K562 (cell line): ENCODE measurements around the gene ZNF692. TPM values are rescaled to one million over a fixed set of nuclear protein-coding genes. Genes with fewer than 3 reads are reported as not detected.

ENCODE experiments used
- BHLHE40 ChIP-seq: IDR thresholded peaks from 2 replicates; pipeline ENCODE4 v1.6.1; 2011; ENCODE audit warnings: low read length, improper control_type of control experiment
- BRF2 ChIP-seq: IDR thresholded peaks from 3 replicates; pipeline ENCODE4 v1.6.1; 2011; ENCODE audit warnings: borderline replicate concordance, mild to moderate bottlenecking; ENCODE audit not compliant: insufficient read length, insufficient read depth
- CEBPB ChIP-seq: fragments of 450-650 bp; IDR thresholded peaks from 2 replicates; pipeline ENCODE4 v1.6.1; 2016; ENCODE audit warnings: missing genetic modification characterization, missing compliant biosample characterization
- CTBP1 ChIP-seq: fragments of 450-650 bp; IDR thresholded peaks from 2 replicates; pipeline ENCODE4 v1.6.1; 2016; ENCODE audit warnings: borderline replicate concordance
- DIDO1 ChIP-seq: fragments of 450-650 bp; IDR thresholded peaks from 2 replicates; pipeline ENCODE4 v1.6.1; 2016; ENCODE audit warnings: low read depth, missing biosample characterization, missing genetic modification characterization
- EP400 ChIP-seq: fragments of 450-650 bp; IDR thresholded peaks from 2 replicates; pipeline ENCODE4 v1.6.1; 2017; ENCODE audit warnings: antibody characterized with exemption, mild to moderate bottlenecking, moderate library complexity
- FIP1L1 ChIP-seq: fragments of 200-400 bp; formaldehyde crosslinking; IDR thresholded peaks from 2 replicates; pipeline ENCODE4 v1.6.1; 2018; ENCODE audit warnings: mild to moderate bottlenecking, low read depth, low read length; ENCODE audit not compliant: poor library complexity, severe bottlenecking
- ILK ChIP-seq: fragments of 450-650 bp; IDR thresholded peaks from 2 replicates; pipeline ENCODE4 v1.6.1; 2016; ENCODE audit warnings: missing genetic modification characterization, low read depth, mild to moderate bottlenecking, missing compliant biosample characterization, moderate library complexity, borderline replicate concordance
- KDM1A ChIP-seq, 2 experiments: fragments of 450-650 bp; IDR thresholded peaks; 2 replicates each; pipeline ENCODE4 v1.6.1; 2016; ENCODE audit warnings: mild to moderate bottlenecking in 2 of 2
- LARP7 ChIP-seq: fragments of 450-650 bp; IDR thresholded peaks from 2 replicates; pipeline ENCODE4 v1.6.1; 2016
- NCOA1 ChIP-seq: fragments of 450-650 bp; IDR thresholded peaks from 2 replicates; pipeline ENCODE4 v1.6.1; 2016; ENCODE audit warnings: low read depth
- NFIC ChIP-seq: fragments of 450-650 bp; IDR thresholded peaks from 2 replicates; pipeline ENCODE4 v1.6.1; 2017; ENCODE audit warnings: mild to moderate bottlenecking, inconsistent platforms
- NUFIP1 ChIP-seq: fragments of 450-650 bp; IDR thresholded peaks from 2 replicates; pipeline ENCODE4 v1.6.1; 2018; ENCODE audit not compliant: partially characterized antibody
- PHF8 ChIP-seq: fragments of 200-600 bp; sonication (generic); IDR thresholded peaks from 2 replicates; pipeline ENCODE4 v1.6.1; 2012; ENCODE audit warnings: mixed run types, mild to moderate bottlenecking, inconsistent platforms, low read length, moderate library complexity, borderline replicate concordance
- POLR2B ChIP-seq: fragments of 450-650 bp; IDR thresholded peaks from 2 replicates; pipeline ENCODE4 v1.6.1; 2018; ENCODE audit warnings: low read depth; ENCODE audit not compliant: partially characterized antibody
- SIN3A ChIP-seq, 2 experiments: fragments of 150-350 bp in 1 of 2; IDR thresholded peaks; 2 replicates each; pipeline ENCODE4 v1.6.1; 2011 to 2016; ENCODE audit warnings: borderline replicate concordance in 2 of 2, low read depth in 2 of 2, low read length in 2 of 2, mild to moderate bottlenecking in 2 of 2, moderate library complexity in 2 of 2; ENCODE audit not compliant: control insufficient read depth in 1 of 2
- SIN3B ChIP-seq: fragments of 450-650 bp; IDR thresholded peaks from 2 replicates; pipeline ENCODE4 v1.6.1; 2017; ENCODE audit warnings: low read depth, mild to moderate bottlenecking, moderate library complexity
- TBL1XR1 ChIP-seq, 2 experiments: IDR thresholded peaks; 2 replicates each; pipeline ENCODE4 v1.6.1; 2012; ENCODE audit warnings: improper control_type of control experiment in 2 of 2, low read length in 2 of 2, mild to moderate bottlenecking in 1 of 2
- ZBTB26 ChIP-seq: fragments of 450-650 bp; formaldehyde crosslinking; IDR thresholded peaks from 2 replicates; pipeline ENCODE4 v1.4.0; 2022; ENCODE audit warnings: missing genetic modification characterization
- ZNF3 ChIP-seq: fragments of 250-450 bp; sonication (Bioruptor Pico); IDR thresholded peaks from 2 replicates; pipeline ENCODE4 v1.5.0; 2021; ENCODE audit warnings: mild to moderate bottlenecking, moderate library complexity
- ZNF444 ChIP-seq: fragments of 250-450 bp; sonication (Bioruptor Pico); IDR thresholded peaks from 2 replicates; pipeline ENCODE4 v1.4.0; 2020; ENCODE audit warnings: mild to moderate bottlenecking, moderate library complexity
- polyA plus RNA-seq, 8 experiments: library from polyadenylated mRNA; depleted of rRNA in 4 of 8; stranded (reverse) in 5 of 8; unstranded in 3 of 8; fragments of >200 nt; fragmentation: Nextera tagmentation in 2 of 8; fragmentation: Illumina TruSeq in 1 of 8; extraction: Ambion mirVana in 2 of 8; extraction: Trizol in 1 of 8; gene quantifications; 2 replicates each; pipeline versions ENCODE4 v1.2.1 to v1.2.3, GENCODE V29; 2011 to 2014; ENCODE audit warnings: inconsistent platforms in 1 of 8, missing spikeins in 1 of 8
- total RNA-seq, 7 experiments: library from RNA; depleted of rRNA in 6 of 7; stranded (reverse); fragments of >200 nt in 6 of 7; fragmentation: Illumina TruSeq in 2 of 7; extraction: Trizol in 2 of 7; gene quantifications; 2 replicates each; pipeline versions ENCODE4 v1.2.1 to v1.2.3, GENCODE V29; 2011 to 2021; ENCODE audit warnings: low replicate concordance in 1 of 7
- TF ChIP-seq, protein P1 (sequence below): sonication (generic); formaldehyde crosslinking; IDR thresholded peaks from 2 replicates; pipeline ENCODE4 v1.8.0; 2022; ENCODE audit warnings: missing genetic modification reagents, mild to moderate bottlenecking, borderline replicate concordance
- TF ChIP-seq, protein P2 (sequence below): sonication (generic); formaldehyde crosslinking; IDR thresholded peaks from 2 replicates; pipeline ENCODE4 v1.8.1; 2022; ENCODE audit warnings: missing genetic modification reagents

ZNF692 gene
- total and polyA plus RNA-seq, 9 of the 15 experiments (the other 6 are each of a cell fraction or from before 2014, with no cell fraction given), result 8.4 to 143 (median 55.9) TPM

DNA sequence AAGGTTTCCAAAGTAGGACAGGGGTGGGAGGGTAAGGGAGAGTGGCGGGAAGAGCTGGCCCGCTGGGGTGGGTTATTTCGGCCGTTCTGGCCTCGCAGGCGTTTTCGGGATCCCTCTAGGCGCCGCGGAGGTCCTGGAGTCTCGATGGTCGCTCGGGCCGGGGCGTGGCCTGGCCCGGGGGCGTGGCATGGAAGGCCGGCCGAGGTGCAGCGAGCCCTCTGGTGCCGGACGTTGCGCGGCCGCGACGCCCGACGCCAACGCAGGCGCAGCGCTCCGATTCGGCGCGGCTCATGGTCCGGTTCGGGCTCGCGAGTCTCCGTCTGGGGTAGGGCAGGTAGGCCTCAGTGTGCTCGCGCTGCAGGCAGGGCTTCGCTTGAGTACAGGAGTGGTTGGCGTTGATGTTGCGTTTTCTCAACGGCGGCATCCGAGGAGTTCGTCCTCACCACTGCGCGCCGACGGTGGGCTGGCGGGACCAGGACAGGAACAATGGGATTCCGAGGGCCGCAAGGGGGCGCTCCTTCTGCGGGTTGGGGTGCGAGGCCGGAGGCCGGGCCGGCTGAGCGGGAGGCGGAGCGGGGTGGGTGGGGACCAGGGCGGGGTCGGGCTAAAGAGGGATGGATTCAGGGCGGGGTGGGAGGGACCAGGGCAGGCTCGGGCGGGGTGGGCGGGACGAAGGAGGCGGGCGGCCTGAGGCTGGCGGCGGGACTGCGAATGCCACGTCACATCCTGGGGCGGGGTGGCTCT, 47.3 kb upstream of the ZNF692 start, which contains the start of gene PGBD2 (continued):
- TF ChIP-seq, protein P1, sequence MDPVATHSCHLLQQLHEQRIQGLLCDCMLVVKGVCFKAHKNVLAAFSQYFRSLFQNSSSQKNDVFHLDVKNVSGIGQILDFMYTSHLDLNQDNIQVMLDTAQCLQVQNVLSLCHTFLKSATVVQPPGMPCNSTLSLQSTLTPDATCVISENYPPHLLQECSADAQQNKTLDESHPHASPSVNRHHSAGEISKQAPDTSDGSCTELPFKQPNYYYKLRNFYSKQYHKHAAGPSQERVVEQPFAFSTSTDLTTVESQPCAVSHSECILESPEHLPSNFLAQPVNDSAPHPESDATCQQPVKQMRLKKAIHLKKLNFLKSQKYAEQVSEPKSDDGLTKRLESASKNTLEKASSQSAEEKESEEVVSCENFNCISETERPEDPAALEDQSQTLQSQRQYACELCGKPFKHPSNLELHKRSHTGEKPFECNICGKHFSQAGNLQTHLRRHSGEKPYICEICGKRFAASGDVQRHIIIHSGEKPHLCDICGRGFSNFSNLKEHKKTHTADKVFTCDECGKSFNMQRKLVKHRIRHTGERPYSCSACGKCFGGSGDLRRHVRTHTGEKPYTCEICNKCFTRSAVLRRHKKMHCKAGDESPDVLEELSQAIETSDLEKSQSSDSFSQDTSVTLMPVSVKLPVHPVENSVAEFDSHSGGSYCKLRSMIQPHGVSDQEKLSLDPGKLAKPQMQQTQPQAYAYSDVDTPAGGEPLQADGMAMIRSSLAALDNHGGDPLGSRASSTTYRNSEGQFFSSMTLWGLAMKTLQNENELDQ (CRISPR knock-in tag), result peak; percentile 16; the same call in 1 of the 2 replicates
- TF ChIP-seq ILK (tag) (no peak), KDM1A (IDR thresholded peaks at IDR 0.05) (no peak), SIN3B (peak; percentile 74), ZNF444 (no peak), CTBP1 (peak; percentile 95), FIP1L1 (peak; percentile 81), ZNF3 (CRISPR knock-in tag) (no peak), CEBPB (no peak), BRF2 (no peak), NUFIP1 (peak; percentile 91), SIN3A (IDR thresholded peaks at IDR 0.05; ENCODE audit: borderline replicate concordance in 2 of 2, control insufficient read depth in 1 of 2, low read depth in 2 of 2, low read length in 2 of 2) (peak; percentile 4 to 39; a peak in 1 of 4 replicates), NCOA1 (no peak; the same call in 1 of the 2 replicates), NFIC (peak; percentile 88), LARP7 (peak; percentile 95), BHLHE40 (peak; percentile 61), POLR2B (peak; percentile 79), EP400 (peak; percentile 84; the same call in 1 of the 2 replicates), ZBTB26 (0 out of 2 replicates have a peak, but pooled peaks have one; percentile 38), DIDO1 (tag) (no peak), TBL1XR1 (IDR thresholded peaks at IDR 0.05; ENCODE audit: low read length in 2 of 2) (no peak), PHF8 (peak; percentile 96)
- TF ChIP-seq, protein P2, sequence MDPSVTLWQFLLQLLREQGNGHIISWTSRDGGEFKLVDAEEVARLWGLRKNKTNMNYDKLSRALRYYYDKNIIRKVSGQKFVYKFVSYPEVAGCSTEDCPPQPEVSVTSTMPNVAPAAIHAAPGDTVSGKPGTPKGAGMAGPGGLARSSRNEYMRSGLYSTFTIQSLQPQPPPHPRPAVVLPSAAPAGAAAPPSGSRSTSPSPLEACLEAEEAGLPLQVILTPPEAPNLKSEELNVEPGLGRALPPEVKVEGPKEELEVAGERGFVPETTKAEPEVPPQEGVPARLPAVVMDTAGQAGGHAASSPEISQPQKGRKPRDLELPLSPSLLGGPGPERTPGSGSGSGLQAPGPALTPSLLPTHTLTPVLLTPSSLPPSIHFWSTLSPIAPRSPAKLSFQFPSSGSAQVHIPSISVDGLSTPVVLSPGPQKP (CRISPR knock-in tag), result no peak
